ENCODE results near the gene RSRC2.
A peak's percentile ranks its signal among the peaks of the same experiment; 100 is the strongest.
"Not testable (repeated sequence)": the region's sequence is repeated elsewhere in the genome, so short reads cannot be mapped to it uniquely, and the experiment has no call there.

RSRC2 gene, protein sequence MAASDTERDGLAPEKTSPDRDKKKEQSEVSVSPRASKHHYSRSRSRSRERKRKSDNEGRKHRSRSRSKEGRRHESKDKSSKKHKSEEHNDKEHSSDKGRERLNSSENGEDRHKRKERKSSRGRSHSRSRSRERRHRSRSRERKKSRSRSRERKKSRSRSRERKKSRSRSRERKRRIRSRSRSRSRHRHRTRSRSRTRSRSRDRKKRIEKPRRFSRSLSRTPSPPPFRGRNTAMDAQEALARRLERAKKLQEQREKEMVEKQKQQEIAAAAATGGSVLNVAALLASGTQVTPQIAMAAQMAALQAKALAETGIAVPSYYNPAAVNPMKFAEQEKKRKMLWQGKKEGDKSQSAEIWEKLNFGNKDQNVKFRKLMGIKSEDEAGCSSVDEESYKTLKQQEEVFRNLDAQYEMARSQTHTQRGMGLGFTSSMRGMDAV

DNA sequence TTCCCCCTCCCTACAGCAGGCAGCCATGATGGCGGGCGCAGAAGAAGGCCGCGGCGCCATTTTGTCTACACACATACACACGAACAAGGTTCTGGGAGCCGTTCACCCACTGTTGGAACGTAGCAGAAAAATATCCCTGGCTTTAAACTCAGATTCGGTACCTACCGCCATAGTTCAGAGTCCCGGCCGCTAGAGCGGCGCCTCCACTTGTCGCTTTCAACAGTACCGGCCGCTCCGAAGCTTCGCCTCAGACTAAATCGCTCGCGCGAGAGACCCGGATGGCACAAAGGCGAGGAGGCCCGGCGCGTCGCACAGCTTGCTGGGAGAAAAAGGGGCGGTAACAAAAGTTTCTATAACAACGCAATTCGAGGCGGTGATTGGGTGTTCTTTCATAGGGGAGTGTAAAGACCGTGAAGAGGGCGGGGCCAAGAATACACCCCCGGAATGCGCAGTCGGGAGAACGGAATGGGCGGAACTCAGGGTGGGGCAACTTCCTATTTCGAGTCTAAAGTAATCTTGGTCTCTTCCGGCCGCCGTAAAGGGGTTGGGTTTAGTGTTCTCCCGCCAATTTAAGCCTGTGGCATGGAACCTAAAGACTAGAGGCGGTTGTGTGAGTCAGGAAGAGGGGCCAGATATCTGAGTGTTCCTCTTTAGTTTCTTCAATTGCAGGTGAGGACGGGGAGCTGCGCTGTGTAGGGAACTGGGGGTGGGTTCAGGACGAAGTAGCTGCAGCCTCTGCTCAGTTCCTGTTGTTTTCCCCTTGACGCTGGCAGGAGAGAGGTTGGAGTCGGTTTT, at the start of gene RSRC2, which contains the start of gene KNTC1:
RSRC2 (minus strand) TSS at position 254 of the 795 bp plus-strand sequence; CDS start at position 171, 83 bp downstream.
KNTC1 (plus strand) TSS at position 567 of the 795 bp plus-strand sequence. CDS start 2,815 bp downstream, outside the sequence.
- peak within 1 kb of the TSS; percentile 95 for H3K4me3 ChIP-seq (ENCODE audit: low read depth, low read length)
- in situ Hi-C loops (cut with HindIII; ENCODE audit: low pct_ligation_motif_present, low sequenced_read_pairs) = no loop called here

DNA sequence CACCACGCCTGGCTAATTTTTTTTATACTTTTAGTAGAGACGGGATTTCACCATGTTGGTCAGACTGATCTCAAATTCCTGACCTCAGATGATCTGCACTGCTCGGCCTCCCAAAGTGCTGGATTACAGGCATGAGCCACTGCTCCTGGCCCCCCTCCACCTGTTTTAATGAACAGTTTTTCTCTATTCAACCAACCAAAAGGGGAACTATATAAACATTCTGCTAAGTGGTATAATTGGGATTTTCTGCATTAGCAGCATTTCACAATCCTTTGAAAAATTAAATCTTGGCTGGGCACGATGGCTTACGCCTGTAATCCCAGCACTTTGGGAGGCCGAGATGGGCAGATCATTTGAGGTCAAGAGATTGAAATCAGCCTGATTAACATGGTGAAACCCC, 45.1 kb upstream of the RSRC2 start:
- no peak for DNase-seq

More for the DNA sequence above, at the start of gene RSRC2, which contains the start of gene KNTC1:
- peak; percentile 100 for DNase-seq
- Histone ChIP-seq H3K27me3 (replicated peaks) (no peaks in the 10 kb centered on the region), H3K36me3 (replicated peaks) (peaks cover 17% of the 10 kb centered on the region), H3K27ac (peak within 1 kb of the TSS; percentile 99)
- TF ChIP-seq, protein P1, sequence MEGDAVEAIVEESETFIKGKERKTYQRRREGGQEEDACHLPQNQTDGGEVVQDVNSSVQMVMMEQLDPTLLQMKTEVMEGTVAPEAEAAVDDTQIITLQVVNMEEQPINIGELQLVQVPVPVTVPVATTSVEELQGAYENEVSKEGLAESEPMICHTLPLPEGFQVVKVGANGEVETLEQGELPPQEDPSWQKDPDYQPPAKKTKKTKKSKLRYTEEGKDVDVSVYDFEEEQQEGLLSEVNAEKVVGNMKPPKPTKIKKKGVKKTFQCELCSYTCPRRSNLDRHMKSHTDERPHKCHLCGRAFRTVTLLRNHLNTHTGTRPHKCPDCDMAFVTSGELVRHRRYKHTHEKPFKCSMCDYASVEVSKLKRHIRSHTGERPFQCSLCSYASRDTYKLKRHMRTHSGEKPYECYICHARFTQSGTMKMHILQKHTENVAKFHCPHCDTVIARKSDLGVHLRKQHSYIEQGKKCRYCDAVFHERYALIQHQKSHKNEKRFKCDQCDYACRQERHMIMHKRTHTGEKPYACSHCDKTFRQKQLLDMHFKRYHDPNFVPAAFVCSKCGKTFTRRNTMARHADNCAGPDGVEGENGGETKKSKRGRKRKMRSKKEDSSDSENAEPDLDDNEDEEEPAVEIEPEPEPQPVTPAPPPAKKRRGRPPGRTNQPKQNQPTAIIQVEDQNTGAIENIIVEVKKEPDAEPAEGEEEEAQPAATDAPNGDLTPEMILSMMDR (IDR thresholded peaks at IDR 0.05; ENCODE audit: low read depth, low read length, missing control alignments) = no peak

DNA sequence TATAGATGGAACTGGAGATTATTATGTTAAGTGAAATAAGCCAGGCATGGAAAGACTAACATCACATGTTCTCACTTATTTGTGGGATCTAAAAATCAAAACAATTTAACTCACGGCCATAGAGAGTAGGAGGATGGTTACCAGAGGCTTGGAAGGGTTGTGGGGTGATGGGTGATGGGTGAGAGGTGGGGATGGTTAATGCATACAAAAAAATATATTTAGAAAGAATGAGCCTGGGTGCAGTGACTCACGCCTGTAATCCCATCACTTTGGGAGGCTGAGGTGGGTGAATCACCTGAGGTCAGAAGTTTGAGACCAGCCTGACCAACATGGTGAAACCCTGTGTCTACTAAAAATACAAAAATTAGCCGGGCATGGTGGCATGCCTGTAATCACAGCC, 43.3 kb upstream of the RSRC2 start:
- H3K27me3 ChIP-seq (replicated peaks); H3K36me3 ChIP-seq (replicated peaks); H3K4me3 ChIP-seq (ENCODE audit: low read depth, low read length); H3K27ac ChIP-seq; in situ Hi-C loops (cut with HindIII; ENCODE audit: low pct_ligation_motif_present, low sequenced_read_pairs): not testable (repeated sequence)
- DNase-seq = peak; percentile 14

More for the DNA sequence above, 45.1 kb upstream of the RSRC2 start:
- TF ChIP-seq, protein P1 (IDR thresholded peaks at IDR 0.05; ENCODE audit: low read depth, low read length, missing control alignments) = no peak
- Histone ChIP-seq H3K27me3 (replicated peaks) (no peaks in the 10 kb centered on the region), H3K27ac (no peak overlapping the region), H3K4me3 (ENCODE audit: low read depth, low read length) (no peak overlapping the region), H3K36me3 (replicated peaks) (no peaks in the 10 kb centered on the region)
- in situ Hi-C loops (cut with HindIII; ENCODE audit: low pct_ligation_motif_present, low sequenced_read_pairs) = no loop called here

DNA sequence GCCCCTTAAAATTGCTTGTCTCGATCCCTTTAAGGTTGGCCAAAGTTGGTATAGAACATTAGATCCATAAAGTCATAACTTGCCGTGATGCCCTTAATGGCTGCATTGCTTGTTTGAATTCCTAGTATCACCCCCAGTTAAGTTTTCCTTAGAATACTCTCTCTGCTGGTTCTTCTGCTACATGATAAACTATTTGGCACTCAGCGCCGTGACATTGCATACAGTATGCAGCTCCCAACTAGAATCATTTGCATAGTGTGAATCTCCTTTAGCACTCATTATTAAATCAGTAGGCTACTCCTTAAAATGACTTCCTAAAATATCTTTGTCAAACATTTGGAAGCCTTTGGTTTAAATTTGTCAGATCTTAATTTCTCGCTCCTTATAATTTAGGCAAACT, 42.6 kb upstream of the RSRC2 start:
- TF ChIP-seq, protein P1 (IDR thresholded peaks at IDR 0.05; ENCODE audit: low read depth, low read length, missing control alignments) = no peak
- Histone ChIP-seq H3K36me3 (replicated peaks) (no peaks in the 10 kb centered on the region), H3K27me3 (replicated peaks) (no peaks in the 10 kb centered on the region)

DNA sequence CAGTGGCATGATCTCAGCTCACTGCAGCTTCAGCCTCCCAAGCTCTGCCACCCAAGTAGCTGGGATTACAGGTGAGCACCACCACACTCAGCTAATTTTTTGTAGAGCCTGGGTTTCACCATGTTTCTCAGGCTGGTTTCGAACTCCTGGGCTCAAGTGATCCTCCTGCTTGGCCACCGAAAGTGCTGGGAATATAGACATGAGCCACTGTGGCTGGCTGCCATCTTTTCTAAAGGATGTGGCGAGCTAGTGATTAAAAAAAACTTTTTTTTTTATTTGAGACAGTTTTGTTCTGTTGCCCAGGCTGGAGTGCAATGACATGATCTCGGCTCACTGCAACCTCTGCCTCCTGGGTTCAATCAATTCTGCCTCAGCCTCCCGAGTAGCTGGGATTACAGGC, 40.1 kb upstream of the RSRC2 start:
- H3K27ac ChIP-seq; H3K4me3 ChIP-seq (ENCODE audit: low read depth, low read length); H3K36me3 ChIP-seq (replicated peaks); DNase-seq; in situ Hi-C loops (cut with HindIII; ENCODE audit: low pct_ligation_motif_present, low sequenced_read_pairs); H3K27me3 ChIP-seq (replicated peaks): not testable (repeated sequence)

More for the DNA sequence above, 42.6 kb upstream of the RSRC2 start:
- Histone ChIP-seq H3K27ac (no peak overlapping the region), H3K4me3 (ENCODE audit: low read depth, low read length) (no peak overlapping the region)
- no peak for DNase-seq
- in situ Hi-C loops (cut with HindIII; ENCODE audit: low pct_ligation_motif_present, low sequenced_read_pairs) = no loop called here

DNA sequence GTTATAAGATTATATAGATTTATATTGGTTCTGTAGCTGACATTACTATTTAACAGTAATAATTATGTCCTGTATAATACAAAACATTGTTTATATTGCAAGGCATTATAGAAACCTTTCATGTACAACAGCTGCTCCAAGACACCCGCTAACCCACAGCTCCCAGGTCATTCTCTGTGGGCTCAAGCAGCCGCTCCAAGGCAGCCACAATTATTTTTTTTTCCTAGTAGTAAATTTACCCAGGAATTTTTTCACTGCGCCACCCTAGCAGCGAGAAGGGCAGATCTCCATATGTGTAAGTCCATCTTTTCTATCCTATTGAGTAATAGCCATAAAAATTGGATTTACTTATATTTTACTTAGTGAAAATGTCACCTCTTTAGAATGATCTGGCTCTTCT, 36.6 kb upstream of the RSRC2 start:
- in situ Hi-C loops (cut with HindIII; ENCODE audit: low pct_ligation_motif_present, low sequenced_read_pairs) = no loop called here
- Histone ChIP-seq H3K27ac (no peak overlapping the region), H3K27me3 (replicated peaks) (no peaks in the 10 kb centered on the region), H3K4me3 (ENCODE audit: low read depth, low read length) (no peak overlapping the region), H3K36me3 (replicated peaks) (no peaks in the 10 kb centered on the region)
- no peak for DNase-seq
- TF ChIP-seq, protein P1 (IDR thresholded peaks at IDR 0.05; ENCODE audit: low read depth, low read length, missing control alignments) = no peak

Data from brain microvascular endothelial cell (primary cell).